Esophagus muscularis mucosa (tissue), 4 donors: ENCODE data around the gene TMEM235. TPM values are rescaled to one million over a fixed set of nuclear protein-coding genes. Genes with fewer than 3 reads are reported as not detected.
A peak's percentile ranks its signal among the peaks of the same experiment; 100 is the strongest.

Experiments
- DNase-seq: peaks from one replicate; pipeline ENCODE4 v3.0.0-alpha.2; 2017; ENCODE audit errors: extremely low spot score
- H3K27ac ChIP-seq, 4 donors: fragments of 200-600 bp; sonication (generic); replicated peaks in 1 of 4; 1 replicate in 3 of 4; 2 replicates in 1 of 4; pipeline ENCODE4 v1.5.1; 2016 to 2019; ENCODE audit warnings: mild to moderate bottlenecking in 1 of 4
- H3K27me3 ChIP-seq, 4 donors: fragments of 200-600 bp; sonication (generic); one replicate each; pipeline versions ENCODE4 v1.5.1 to v1.6.0; 2016 to 2019
- H3K36me3 ChIP-seq, 4 donors: fragments of 200-600 bp; sonication (generic); one replicate each; pipeline ENCODE4 v1.5.1; 2016 to 2019
- H3K4me1 ChIP-seq, 4 donors: fragments of 200-600 bp; sonication (generic); one replicate each; pipeline ENCODE4 v1.5.1; 2016 to 2019
- H3K4me3 ChIP-seq, 4 donors: fragments of 200-600 bp; sonication (generic); 1 replicate in 2 of 4; 2 replicates in 2 of 4; pipeline ENCODE4 v1.5.1; 2016 to 2019; ENCODE audit warnings: mild to moderate bottlenecking in 4 of 4, moderate library complexity in 1 of 4
- H3K9me3 ChIP-seq, 4 donors: fragments of 200-600 bp; sonication (generic); 1 replicate in 3 of 4; 2 replicates in 1 of 4; pipeline ENCODE4 v1.5.1; 2016 to 2019
- EP300 ChIP-seq: sonication (generic); formaldehyde crosslinking; IDR thresholded peaks from one replicate; pipeline ENCODE4 v1.6.1; 2017; ENCODE audit warnings: antibody characterized with exemption
- POLR2A ChIP-seq: fragments of 450-650 bp; IDR thresholded peaks from one replicate; pipeline ENCODE4 v1.6.1; 2017; ENCODE audit warnings: antibody characterized with exemption, moderate library complexity, mild to moderate bottlenecking, low read depth
- POLR2AphosphoS5 ChIP-seq, 2 donors: sonication (generic); formaldehyde crosslinking; IDR thresholded peaks; one replicate each; pipeline ENCODE4 v1.6.1; 2017; ENCODE audit warnings: antibody characterized with exemption in 2 of 2
- WGBS: methylation state at CpG from one replicate; pipeline ENCODE4 v1.1.5; 2018; 5-methylcytosine and 5-hydroxymethylcytosine counted together
- intact Hi-C: fragments of 100-400 bp; cut with DNase I; formaldehyde crosslinking; loops from one replicate; pipeline ENCODE4 v1.15.1; 2023
- total RNA-seq, 4 donors: library from RNA; depleted of rRNA; stranded (reverse); fragments of >200 nt; gene quantifications; one replicate each; pipeline versions ENCODE4 v1.1.0 to v1.2.1, GENCODE V29; 2016
- TF ChIP-seq, protein P1 (sequence below), 3 experiments: fragments of 200-600 bp in 2 of 3; fragments of 450-650 bp in 1 of 3; sonication (generic) in 2 of 3; IDR thresholded peaks; one replicate each; pipeline ENCODE4 v1.5.1; 2017 to 2019; ENCODE audit warnings: antibody characterized with exemption in 3 of 3, mild to moderate bottlenecking in 2 of 3, moderate library complexity in 1 of 3

Gene TMEM235
- total RNA-seq, 4 donors from 2014 or later = not detected

DNA sequence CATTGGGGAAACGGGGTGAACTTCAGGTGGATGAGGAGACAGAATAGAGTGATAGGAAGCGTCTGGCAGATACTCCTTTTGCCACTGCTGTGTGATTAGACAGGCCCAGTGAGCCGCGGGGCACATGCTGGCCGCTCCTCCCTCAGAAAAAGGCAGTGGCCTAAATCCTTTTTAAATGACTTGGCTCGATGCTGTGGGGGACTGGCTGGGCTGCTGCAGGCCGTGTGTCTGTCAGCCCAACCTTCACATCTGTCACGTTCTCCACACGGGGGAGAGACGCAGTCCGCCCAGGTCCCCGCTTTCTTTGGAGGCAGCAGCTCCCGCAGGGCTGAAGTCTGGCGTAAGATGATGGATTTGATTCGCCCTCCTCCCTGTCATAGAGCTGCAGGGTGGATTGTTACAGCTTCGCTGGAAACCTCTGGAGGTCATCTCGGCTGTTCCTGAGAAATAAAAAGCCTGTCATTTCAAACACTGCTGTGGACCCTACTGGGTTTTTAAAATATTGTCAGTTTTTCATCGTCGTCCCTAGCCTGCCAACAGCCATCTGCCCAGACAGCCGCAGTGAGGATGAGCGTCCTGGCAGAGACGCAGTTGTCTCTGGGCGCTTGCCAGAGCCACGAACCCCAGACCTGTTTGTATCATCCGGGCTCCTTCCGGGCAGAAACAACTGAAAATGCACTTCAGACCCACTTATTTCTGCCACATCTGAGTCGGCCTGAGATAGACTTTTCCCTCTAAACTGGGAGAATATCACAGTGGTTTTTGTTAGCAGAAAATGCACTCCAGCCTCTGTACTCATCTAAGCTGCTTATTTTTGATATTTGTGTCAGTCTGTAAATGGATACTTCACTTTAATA lies 7.0 kb upstream of the TMEM235 start:
- Histone ChIP-seq H3K9me3 (no peaks in the 10 kb centered on the region), H3K27ac (peak overlapping the region in 2 of 4 donors; percentile 28 to 33), H3K36me3 (no peaks in the 10 kb centered on the region), H3K4me1 (peaks cover 0 to 9% (median 2%) of the 10 kb centered on the region in 4 donors), H3K4me3 (peak overlapping the region in 2 of 4 donors; percentile 2 to 17), H3K27me3 (no peaks in the 10 kb centered on the region)
- no peak for DNase-seq
- intact Hi-C loops = no loop called here
- 66% methylated on average over 27 of the region's 27 CpGs for WGBS
- no peak for TF ChIP-seq EP300
- TF ChIP-seq, protein P1, sequence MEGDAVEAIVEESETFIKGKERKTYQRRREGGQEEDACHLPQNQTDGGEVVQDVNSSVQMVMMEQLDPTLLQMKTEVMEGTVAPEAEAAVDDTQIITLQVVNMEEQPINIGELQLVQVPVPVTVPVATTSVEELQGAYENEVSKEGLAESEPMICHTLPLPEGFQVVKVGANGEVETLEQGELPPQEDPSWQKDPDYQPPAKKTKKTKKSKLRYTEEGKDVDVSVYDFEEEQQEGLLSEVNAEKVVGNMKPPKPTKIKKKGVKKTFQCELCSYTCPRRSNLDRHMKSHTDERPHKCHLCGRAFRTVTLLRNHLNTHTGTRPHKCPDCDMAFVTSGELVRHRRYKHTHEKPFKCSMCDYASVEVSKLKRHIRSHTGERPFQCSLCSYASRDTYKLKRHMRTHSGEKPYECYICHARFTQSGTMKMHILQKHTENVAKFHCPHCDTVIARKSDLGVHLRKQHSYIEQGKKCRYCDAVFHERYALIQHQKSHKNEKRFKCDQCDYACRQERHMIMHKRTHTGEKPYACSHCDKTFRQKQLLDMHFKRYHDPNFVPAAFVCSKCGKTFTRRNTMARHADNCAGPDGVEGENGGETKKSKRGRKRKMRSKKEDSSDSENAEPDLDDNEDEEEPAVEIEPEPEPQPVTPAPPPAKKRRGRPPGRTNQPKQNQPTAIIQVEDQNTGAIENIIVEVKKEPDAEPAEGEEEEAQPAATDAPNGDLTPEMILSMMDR (IDR thresholded peaks at IDR 0.05) = no peak
- TF ChIP-seq POLR2AphosphoS5 (IDR thresholded peaks at IDR 0.05) = no peak
- TF ChIP-seq POLR2A = no peak

DNA sequence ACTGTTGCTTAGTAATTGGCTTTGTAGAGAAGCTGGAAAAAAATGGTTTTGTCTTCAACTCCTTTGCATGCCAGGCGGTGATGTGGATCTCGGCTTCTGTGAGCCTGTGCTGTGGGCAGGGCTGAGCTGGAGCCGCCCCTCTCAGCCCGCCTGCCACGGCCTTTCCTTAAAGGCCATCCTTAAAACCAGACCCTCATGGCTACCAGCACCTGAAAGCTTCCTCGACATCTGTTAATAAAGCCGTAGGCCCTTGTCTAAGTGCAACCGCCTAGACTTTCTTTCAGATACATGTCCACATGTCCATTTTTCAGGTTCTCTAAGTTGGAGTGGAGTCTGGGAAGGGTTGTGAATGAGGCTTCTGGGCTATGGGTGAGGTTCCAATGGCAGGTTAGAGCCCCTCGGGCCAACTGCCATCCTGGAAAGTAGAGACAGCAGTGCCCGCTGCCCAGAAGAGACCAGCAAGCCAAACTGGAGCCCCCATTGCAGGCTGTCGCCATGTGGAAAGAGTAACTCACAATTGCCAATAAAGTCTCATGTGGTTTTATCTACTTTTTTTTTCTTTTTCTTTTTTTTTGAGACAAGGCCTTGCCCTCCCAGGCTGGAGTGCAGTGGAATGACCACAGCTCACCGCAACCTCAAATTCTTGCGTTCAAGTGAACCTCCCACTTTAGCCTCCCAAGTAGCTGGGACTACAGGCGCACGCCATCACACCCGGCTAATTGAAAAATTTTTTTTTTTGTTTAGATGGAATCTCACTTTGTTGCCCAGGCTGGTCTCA lies 6.2 kb upstream of the TMEM235 start:
- intact Hi-C loops = no loop called here
- Histone ChIP-seq H3K27me3 (peaks cover 0 to 3% (median under 1%) of the 10 kb centered on the region in 4 donors), H3K4me3 (no peak overlapping the region), H3K9me3 (no peaks in the 10 kb centered on the region), H3K27ac (peak overlapping the region in 1 of 4 donors; percentile 33), H3K36me3 (no peaks in the 10 kb centered on the region), H3K4me1 (peaks cover 0 to 9% (median 2%) of the 10 kb centered on the region in 4 donors)
- TF ChIP-seq POLR2AphosphoS5 (IDR thresholded peaks at IDR 0.05) = no peak
- TF ChIP-seq EP300 = no peak
- no peak for TF ChIP-seq POLR2A
- DNase-seq = no peak
- 91% methylated on average over 15 of the region's 16 CpGs for WGBS

DNA sequence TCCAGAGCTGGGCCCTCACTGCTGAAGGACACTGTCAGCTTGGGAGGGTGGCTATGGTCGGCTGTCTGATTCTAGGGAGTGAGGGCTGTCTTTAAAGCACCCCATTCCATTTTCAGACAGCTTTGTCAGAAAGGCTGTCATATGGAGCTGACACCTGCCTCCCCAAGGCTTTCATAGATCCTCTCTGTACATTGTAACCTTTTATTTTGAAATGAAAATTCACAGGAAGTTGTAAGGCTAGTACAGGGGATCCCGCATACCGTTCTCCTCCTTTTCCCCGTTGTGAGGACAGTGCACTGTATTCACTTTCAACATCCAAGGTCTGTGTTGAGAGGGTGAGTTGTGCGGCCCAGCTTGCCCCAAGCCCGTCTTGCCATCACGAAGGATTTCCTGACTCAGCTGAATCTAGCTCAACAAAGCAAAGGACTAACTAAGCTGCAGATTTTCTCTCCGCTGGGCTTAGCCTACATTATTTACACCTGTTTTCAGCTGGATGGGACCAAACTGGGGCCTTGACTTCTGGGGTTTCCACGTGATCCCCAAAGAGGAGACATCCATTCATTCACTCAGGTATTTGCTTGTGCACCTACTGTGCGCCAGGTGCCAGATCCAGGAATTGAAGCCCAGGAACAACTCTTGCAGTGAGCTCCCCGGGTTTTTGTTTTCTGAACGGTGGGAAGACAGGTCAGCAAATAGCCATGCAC lies 5.2 kb upstream of the TMEM235 start:
- no peak for TF ChIP-seq POLR2AphosphoS5 (IDR thresholded peaks at IDR 0.05)
- no peak for TF ChIP-seq POLR2A
- TF ChIP-seq, protein P1 (IDR thresholded peaks at IDR 0.05) = no peak
- TF ChIP-seq EP300 = no peak

DNA sequence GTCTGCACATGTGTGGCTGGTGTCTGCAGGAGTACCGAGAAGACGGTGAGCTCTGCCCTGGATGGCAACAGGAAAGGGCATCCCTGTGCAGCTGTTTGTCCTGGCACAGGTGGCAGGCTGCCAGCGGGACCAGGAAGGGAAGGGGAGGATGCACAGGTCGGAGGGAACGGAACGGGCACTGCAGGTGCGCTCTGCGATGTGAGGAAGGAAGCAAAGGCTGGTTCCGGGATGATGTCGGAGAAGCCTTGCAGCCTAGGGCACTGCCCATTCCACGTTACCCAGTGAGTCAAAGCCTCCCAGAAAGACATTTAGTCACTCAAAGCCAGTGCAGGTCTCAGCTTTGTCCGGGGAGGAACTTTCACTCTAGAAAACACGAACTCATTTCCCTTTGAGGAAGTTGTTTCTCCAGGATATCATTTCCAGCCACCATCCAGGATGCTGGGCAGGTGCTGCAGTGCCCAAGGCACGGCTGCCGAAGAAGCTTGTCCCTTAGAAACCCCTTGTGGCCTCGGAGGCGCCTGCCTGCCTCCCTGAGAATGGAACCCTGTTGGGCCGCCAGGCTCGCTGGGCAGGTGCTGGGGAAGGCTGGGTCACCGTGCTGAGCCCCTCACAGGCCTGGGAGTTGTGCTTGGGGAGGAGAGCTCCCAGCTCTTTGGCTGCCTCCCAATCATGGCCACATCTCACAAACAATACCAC lies 4.5 kb upstream of the TMEM235 start:
- no peak for DNase-seq
- no peak overlapping the region for H3K27ac ChIP-seq
- 65% methylated on average over 17 of the region's 20 CpGs for WGBS
- peaks cover 5 to 11% (median 9%) of the 10 kb centered on the region in 4 donors for H3K4me1 ChIP-seq
- H3K27me3 ChIP-seq = peaks cover 0 to 19% (median 12%) of the 10 kb centered on the region in 4 donors
- no peak overlapping the region for H3K4me3 ChIP-seq
- H3K9me3 ChIP-seq = no peaks in the 10 kb centered on the region
- intact Hi-C loops = no loop called here
- TF ChIP-seq POLR2A = no peak
- TF ChIP-seq EP300 = no peak
- no peak for TF ChIP-seq POLR2AphosphoS5 (IDR thresholded peaks at IDR 0.05)
- TF ChIP-seq, protein P1 (IDR thresholded peaks at IDR 0.05) = no peak
- no peaks in the 10 kb centered on the region for H3K36me3 ChIP-seq

More for the DNA sequence above, 5.2 kb upstream of the TMEM235 start:
- peaks cover 0 to 9% (median 3%) of the 10 kb centered on the region in 4 donors for H3K4me1 ChIP-seq
- no peak overlapping the region for H3K27ac ChIP-seq
- WGBS = 78% methylated on average over 11 of the region's 12 CpGs
- H3K36me3 ChIP-seq = no peaks in the 10 kb centered on the region
- H3K27me3 ChIP-seq = peaks cover 0 to 12% (median 8%) of the 10 kb centered on the region in 4 donors
- intact Hi-C loops = no loop called here
- H3K4me3 ChIP-seq = no peak overlapping the region
- no peaks in the 10 kb centered on the region for H3K9me3 ChIP-seq
- DNase-seq = no peak
